GM19328 (cell line): ENCODE data around the gene SLC38A3.

Experiments
- ATAC-seq: cut with Tn5 transposase; IDR thresholded peaks from one replicate; pipeline ENCODE4 v1.9.1; 2021; ENCODE audit warnings: mild to moderate bottlenecking, moderate library complexity; ENCODE audit not compliant: unreplicated experiment

Gene SLC38A3

DNA sequence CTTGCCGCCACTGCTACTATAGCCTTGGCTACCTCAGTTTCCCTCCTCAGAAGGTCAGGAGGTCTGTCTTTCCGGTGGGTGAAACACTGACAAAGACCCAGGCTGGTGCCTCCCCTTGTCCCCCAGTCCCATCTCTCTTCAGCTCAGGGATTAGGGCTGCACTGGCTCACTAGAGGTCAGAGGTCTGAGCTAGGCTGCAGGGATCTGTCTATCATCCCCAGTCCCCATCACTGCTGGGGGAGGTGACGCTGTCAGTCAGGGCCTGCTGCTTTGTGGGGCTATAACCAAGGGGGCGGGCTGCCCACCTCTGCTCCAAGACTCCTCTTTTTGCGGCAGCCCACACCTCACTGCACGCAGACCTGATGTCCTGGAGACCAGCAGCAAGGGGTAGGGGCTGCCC is 36.3 kb upstream of the SLC38A3 start:
- no peak for ATAC-seq

DNA sequence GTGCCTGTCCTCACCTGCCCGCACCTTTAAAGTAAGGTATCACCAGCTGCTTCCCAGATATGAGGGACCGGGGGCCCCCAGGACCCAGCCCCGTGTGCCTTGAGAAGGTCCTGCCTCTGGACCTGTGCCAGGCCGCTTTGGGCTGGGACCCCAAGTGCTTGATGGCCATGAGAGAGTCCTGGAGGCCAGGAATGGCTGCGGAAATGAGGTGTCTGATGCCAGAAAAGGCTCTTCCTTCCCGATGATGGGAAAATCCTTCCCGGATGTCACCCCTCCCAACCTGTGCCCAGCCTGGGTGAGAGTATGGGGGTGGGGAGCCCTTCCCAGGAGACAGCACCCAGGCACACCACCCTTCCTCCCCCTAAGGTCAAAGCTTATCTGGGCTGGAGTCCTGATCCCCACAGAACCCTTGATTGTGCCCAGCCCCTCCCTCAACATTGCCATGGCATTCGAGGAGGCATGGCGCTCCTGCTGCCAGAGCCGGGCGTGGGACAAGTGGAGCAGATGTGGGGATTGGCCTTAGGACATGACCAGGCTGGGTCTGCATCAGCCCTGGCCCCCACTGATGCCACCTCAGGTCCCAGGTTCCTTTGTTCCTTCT is 35.7 kb upstream of the SLC38A3 start:
- ATAC-seq: no peak

DNA sequence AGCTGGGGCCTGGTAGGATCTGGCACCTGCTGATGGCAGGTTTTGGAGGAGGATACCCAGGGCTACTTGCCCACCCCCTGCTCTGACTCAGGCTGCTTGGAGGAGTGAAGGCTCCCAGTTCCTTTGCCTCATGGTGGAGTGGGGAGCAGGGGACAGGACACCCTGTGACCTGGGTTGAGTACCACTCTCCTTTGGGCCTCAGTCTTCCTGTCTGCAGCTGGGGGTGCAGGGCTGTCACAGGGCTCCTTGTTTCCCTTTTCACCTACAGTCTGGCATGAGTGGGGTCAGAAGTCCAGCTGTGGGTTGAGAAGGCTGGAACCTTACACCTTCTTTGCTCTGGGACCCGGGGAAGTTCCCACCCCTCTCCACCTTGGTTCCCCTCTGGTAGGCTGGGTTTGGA is 35.2 kb upstream of the SLC38A3 start:
- no peak for ATAC-seq

DNA sequence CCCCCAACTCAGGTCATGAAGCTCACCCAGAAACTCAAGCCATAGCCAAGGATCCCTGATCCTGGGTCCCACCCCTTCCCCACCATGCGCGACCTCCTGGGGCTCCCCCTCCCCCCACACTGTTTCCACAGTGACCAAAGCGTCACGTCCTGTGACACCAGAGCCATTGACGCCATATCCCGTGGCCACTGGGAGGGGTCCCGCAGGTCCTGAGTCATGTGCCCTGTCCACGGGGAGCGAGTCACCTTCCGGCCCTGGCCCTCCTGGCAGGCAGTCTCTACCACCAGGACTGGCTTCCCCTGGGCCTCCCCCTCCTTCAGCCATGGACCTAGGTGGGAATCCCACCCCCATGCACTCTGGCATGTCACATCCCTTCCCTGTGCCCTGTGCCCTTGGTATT is 34.4 kb upstream of the SLC38A3 start:
- no peak for ATAC-seq

DNA sequence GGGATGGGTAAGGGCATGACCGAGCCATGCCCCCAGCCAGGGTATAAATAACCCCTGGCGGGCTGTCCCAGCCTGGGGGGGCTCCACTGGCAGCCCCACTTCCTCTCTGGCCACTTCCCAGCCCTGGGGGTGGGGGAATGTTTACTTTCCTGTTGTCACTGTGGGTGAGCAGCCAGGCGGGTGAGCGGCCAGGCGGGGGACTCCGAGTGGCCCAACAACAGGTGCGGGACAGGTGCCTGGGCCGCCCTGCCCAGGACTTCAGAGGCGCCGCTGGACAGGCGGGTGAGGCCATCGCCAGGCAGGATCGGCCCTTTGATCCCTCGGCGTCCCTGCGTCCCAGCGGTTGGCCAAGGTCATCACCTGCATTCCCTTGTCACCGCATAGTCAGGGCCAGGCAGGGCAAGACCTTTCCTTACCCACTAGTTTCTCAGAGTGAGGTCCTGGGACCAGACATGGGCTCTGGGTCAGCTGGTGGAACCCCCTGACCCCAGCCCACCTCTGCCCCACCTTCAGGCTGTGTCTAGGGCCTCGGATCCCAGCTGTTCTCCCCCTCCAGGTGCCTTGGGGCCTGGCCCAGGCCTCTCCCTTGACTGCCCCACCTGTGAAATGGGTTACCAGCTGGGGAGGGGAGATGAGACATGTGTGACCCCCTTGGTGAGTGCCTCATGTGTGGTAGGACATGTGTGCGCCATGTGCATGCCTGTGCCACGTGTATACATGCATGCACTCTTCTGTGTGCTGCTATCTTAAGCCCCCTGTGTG is 33.4 kb upstream of the SLC38A3 start:
- ATAC-seq: no peak

DNA sequence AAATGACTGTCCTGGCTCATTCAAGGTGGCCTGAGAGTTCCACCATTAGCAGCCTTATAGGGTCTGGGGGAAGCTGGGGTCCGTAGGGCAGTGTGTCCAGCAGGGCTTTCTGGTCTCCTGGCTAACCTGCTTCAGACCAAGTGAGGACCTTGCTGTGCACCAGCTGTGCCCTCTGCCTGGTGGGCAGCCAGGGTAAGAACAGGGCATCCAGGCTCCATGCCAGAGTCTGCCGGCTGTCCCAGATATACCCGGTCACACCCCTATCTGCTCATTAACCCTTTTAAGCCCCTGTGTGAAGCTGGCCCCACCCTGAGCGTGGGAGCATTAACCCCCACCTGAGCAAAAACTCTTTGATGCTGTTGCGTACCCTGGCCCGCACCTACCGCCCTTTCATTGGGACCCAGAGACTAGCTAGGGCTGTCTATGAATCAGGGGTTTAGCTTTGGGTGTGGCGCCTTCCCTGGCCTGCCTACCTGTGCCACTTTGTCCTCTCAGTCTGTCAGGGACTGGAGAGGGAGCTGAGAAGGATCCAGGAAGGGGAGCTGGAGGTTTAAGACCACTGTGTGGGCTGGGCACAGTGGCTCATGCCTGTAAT is 32.3 kb upstream of the SLC38A3 start:
- ATAC-seq: no peak

DNA sequence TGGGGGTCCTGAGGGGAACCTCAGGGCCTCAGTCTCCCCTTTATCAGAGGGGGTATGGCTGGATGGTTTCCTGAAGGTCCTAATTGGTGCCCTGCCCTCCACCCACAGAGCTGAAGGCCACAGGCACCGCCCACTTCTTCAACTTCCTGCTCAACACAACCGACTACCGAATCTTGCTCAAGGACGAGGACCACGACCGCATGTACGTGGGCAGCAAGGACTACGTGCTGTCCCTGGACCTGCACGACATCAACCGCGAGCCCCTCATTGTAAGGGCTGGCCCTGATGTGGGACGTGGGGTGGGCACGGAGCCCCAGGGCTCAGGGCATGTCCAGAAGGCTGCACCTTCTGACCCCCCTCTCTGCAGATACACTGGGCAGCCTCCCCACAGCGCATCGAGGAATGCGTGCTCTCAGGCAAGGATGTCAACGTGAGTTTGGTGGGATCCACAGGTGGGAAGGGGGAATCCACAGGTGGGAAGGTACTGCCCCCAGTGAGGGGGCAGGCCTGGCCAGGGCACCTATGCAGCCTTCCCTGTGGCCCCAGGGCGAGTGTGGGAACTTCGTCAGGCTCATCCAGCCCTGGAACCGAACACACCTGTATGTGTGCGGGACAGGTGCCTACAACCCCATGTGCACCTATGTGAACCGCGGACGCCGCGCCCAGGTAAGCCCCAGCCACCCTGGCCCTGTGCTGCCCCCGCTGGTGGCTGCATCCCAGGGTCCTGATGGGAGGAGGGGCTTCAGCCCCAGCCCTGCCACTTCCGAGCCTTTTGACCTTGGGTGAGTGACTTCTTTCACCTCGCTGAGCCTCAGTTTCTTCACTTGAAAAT is 31.2 kb upstream of the SLC38A3 start:
- ATAC-seq: no peak

DNA sequence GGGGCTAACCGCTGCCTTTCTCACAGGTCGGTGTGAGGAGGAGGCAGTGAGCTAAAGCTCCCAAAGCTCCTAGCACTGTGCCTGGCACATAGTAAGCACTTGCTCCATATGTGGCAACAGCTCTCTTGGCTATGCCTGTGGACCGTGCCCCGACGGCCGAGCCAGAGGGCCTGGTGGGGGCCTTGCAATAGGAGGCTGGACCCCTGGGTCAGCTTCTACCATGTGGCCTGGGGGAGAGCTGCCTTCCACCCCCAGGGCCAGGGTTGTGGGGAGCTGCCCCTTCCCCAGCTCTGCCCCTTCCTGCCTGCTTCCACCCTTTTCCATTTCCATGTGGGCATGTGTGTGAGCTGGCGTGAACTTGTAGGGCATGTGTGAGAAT is 30.6 kb upstream of the SLC38A3 start:
- ATAC-seq: no peak

DNA sequence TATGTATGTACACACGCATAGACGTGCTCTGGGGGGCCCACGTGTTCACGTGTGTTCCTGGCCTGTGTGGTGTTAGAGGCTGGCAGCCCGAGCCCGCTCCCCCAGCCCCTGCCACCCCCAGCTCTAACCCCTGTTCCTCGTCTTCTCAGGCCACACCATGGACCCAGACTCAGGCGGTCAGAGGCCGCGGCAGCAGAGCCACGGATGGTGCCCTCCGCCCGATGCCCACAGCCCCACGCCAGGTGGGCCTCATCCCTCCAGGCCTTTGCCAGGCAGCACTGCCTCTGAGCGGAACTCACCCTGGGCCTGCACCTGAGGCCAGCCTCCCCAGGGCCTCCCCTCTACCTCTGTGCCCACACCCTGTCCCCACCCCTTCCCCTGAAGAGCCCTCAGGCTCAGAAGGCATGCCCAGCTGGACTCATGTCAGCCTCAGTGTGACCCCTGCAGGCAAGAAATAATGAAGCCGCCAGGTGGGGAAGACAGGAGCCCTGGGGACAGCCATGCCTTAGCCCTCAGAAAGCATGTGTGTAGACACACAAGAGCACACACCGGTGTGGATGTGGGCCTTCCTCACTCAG is 30.0 kb upstream of the SLC38A3 start:
- ATAC-seq: no peak

DNA sequence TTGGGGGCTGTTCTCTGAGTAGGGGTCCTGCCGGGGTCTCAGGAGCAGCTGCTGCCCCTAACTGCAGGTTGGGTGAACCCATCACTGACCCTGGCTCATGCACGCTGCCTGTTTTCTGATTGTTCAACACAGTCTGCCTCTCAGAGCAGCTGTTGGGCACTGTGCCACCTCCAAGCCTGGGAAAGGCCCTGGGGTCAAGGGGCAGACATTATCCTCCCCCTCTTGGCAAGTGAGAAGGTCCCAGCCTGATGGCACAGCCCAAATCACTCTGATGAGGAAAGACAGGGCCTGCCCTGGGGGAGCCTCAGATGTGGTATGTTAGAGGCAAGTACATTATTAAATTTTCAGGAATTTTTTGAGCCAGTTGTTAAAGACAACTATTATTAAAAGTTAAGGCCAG is 27.7 kb upstream of the SLC38A3 start:
- no peak for ATAC-seq

DNA sequence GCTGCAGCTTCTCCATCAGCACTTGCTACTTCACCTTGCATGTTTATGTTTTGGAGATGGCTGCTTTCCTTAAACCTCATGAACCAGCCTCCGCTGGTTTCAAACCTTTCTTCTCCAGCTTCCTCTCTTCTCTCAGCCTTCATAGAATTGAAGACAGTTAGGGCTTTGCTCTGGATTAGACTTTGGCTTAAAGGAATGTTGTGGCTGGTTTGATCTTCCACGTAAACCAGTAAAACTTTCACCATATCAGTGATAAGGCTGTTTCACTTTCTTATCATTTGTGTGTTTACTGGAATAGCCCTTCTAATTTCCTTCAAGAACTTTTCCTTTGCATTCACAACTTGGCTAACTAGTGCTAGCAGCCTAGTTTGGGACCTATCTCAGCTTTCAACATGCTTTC is 25.4 kb upstream of the SLC38A3 start:
- no peak for ATAC-seq

DNA sequence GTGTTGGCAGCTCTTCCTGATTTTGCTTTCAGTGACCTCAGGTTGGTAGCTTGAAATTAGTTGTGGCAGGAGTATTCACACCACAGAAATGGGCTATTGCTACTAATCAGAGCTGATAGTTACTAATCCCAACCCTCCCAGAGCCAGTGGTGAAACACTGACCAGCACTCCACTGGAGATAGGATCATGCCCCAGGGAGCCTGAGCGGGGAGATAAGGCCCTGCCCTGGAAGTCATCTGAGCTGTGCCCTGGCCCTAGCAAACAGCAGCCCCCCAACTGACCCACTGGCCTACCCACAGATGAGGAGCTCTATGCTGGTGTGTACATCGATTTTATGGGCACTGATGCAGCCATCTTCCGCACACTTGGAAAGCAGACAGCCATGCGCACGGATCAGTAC is 23.1 kb upstream of the SLC38A3 start:
- no peak for ATAC-seq

DNA sequence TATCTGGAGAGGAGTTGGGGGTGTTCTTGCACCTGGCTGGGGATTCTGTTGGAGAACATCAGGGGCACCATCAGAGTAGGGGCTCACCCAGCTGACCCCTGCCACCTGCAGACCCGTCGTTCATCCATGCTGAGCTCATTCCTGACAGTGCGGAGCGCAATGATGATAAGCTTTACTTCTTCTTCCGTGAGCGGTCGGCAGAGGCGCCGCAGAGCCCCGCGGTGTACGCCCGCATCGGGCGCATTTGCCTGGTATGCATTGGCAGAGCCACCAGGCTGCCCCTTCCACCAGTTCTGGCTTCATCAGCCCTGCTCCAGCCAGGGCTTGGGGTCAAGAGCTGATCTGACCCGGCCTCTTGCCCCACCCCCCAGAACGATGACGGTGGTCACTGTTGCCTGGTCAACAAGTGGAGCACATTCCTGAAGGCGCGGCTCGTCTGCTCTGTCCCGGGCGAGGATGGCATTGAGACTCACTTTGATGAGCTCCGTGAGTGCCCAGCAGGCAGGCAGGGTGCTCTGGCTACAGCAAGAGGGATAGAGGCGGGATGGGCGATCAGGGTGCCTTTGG is 22.5 kb upstream of the SLC38A3 start:
- no peak for ATAC-seq

DNA sequence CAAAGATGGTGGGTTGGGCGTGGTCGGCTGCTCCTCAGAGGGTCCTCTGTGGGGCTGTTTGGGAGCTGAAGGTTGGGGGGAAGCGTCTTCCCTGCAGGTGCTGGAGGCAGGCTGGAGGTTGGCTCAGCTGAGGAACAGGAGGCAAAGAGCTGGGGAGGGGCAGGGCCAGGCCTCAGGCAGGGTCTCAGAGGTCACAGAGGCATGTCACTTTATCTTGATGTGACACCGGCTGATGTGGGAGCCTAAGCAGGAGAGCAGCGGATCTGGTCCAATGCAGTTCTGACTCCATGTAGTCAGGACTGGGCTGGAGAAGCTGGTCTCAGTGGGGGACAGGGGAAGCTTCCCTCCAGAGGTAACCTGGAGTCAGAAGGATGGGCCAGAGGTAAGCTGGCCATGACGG is 21.3 kb upstream of the SLC38A3 start:
- ATAC-seq: no peak

DNA sequence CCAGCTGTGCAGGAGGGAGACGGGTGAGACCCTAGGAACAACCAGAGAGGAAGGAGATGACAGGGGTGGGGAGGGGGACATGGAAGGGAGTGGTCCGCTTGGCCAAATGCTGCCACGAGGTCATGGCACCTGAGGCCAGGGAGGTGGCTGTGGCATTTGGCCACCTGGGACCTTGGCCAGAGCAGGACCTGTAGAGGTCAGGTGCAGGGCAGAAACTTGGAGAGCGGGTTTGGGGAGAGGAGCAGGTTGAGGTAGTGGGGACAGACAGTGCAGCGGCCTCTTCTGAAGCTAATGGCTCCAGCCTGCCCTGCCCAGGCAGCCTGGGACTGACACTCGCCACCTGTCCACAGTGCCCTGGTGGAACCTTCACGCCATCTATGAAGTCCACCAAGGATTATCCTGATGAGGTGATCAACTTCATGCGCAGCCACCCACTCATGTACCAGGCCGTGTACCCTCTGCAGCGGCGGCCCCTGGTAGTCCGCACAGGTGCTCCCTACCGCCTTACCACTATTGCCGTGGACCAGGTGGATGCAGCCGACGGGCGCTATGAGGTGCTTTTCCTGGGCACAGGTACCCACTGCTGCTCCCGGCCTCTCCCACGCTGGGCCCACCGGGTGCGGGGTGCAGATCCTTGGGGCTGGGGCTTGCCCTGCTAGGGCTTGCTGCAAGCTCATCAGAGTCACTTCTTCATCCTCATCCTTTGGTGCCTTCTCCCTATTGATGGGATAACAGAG is 20.7 kb upstream of the SLC38A3 start:
- ATAC-seq: no peak

DNA sequence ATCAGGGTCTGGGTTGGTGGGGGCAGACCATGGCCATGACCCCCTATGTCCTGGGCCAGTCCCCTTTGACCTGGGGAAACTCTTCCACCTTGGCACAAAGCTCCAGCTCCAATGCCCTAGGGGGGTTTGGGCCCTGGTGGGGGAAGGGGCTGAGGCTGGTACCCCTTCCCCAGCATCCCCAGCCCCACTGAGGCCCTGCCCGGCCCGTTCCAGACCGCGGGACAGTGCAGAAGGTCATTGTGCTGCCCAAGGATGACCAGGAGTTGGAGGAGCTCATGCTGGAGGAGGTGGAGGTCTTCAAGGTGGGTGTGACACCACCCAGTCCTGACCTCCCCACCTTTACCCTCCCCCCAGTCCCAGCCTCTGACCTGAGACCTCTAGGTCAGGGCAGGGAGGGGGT is 19.8 kb upstream of the SLC38A3 start:
- no peak for ATAC-seq

DNA sequence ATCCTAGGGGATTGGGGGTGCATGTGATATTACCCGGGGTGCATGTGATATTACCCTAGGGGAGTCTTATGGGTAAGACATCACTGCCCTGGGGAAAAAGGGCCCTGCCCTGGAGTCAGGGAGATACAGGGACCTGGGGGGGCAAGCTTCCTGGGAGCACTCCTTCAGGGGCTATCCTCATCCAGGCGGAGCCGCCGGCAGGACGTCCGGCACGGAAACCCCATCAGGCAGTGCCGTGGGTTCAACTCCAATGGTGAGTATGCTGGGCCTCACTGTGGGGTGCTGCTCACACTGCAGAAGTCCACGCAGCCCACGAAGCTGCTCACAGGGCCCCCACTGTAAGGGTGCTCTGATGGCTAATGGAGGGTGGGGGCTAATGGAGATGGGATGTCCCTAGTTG is 19.0 kb upstream of the SLC38A3 start:
- no peak for ATAC-seq

DNA sequence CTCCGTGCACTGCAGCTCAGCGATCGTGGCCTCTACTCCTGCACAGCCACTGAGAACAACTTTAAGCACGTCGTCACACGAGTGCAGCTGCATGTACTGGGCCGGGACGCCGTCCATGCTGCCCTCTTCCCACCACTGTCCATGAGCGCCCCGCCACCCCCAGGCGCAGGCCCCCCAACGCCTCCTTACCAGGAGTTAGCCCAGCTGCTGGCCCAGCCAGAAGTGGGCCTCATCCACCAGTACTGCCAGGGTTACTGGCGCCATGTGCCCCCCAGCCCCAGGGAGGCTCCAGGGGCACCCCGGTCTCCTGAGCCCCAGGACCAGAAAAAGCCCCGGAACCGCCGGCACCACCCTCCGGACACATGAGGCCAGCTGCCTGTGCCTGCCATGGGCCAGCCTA is 17.3 kb upstream of the SLC38A3 start:
- no peak for ATAC-seq

DNA sequence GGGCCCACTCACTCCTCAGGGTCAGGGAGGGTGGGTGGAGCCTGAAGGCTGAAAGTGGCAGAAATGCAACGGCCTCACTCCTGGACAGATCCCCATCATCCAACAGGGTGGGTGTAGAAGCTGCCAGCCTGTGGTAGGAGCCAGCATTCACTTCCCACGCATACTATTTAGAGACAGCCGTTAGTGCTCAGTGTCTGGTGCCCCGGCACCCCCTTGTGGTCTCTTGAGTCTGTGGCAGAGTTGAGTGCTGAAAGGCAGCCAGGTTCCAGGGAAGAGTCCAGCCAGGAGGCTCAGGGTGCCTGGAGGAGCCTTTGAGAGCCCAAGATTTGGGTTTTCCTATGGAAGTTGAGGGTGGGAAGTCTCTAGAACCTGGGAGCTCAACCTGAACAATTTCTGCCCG is 15.8 kb upstream of the SLC38A3 start:
- no peak for ATAC-seq

DNA sequence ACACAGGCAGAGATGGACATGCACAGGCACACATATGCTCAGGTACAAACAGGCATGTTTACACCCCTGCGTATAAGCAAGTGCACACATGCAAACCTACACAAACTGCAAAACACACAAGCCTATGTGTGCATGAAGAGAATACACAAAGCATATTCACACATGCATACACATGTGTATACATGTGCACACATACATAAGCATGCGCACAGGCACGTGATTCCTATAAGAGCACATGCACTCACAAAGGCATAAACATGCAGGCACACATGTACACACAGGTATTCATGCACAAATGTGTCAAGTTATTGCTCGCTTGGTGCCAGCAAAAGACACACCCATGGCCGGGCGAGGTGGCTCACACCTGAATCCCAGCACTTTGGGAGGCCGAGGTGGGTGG is 15.1 kb upstream of the SLC38A3 start:
- ATAC-seq: no peak
